ENCODE data around the gene RPS6KB1. TPM values are rescaled to one million over a fixed set of nuclear protein-coding genes. Genes with fewer than 3 reads are reported as not detected.
A peak's percentile ranks its signal among the peaks of the same experiment; 100 is the strongest.

RPS6KB1 gene
- total and polyA plus RNA-seq, 10 of the 15 experiments (the other 5 are each of a cell fraction or from before 2014, with no cell fraction given) = 6.6 to 33.2 (median 26.0) TPM

- Histone ChIP-seq H3K4me2 (ENCODE audit: control insufficient read depth, insufficient read depth) (no peak overlapping the region; the same call in 1 of the 2 replicates), H3K79me2 (ENCODE audit: control insufficient read depth, insufficient read depth, low read length) (no peaks in the 10 kb centered on the region), H3K9me3 (replicated peaks; ENCODE audit: control insufficient read depth, insufficient read depth, low read length) (no peaks in the 10 kb centered on the region), H3K4me1 (ENCODE audit: control insufficient read depth, insufficient read depth, low read length) (peaks cover 12% of the 10 kb centered on the region), H3K9ac (ENCODE audit: control insufficient read depth, insufficient read depth, low read length) (no peak overlapping the region), H3K27ac (ENCODE audit: control insufficient read depth, insufficient read depth) (no peak overlapping the region), H4K20me1 (ENCODE audit: control insufficient read depth, insufficient read depth) (no peaks in the 10 kb centered on the region), H3K4me3 (no peak overlapping the region), H3K27me3 (replicated peaks in 1 of 2; ENCODE audit: control insufficient read depth in 2 of 2, insufficient read depth in 2 of 2, low read length in 1 of 2) (no peaks in the 10 kb centered on the region), H2AFZ (ENCODE audit: control insufficient read depth, low read depth, low read length) (peak overlapping the region; percentile 13), H3K36me3 (ENCODE audit: control insufficient read depth in 2 of 2, insufficient read depth in 2 of 2, low read length in 1 of 2) (no peaks in the 10 kb centered on the region)
- no peak for DNase-seq (ENCODE audit: low read depth, low spot score)
- peak; percentile 75 for ATAC-seq
- ChIA-PET SMC1A (ENCODE audit: uncharacterized antibody, unreplicated experiment) (interaction anchor here (0.6 to 2.0 kb wide), 5 partner anchors 21 to 94 kb away, joined by 3 to 5 read pairs (median 4); no protein-coding TSS in a partner anchor), CTCF (interaction anchor here (0.6 to 2.0 kb wide), 7 partner anchors 10 to 230 kb away, joined by 3 to 7 read pairs (median 3); no protein-coding TSS in a partner anchor), POLR2A (interaction anchor here (0.6 to 0.9 kb wide), 3 partner anchors 56 to 851 kb away, joined by 3 to 6 read pairs (median 4); no protein-coding TSS in a partner anchor), RAD21 (ENCODE audit: unreplicated experiment) (interaction anchor here (1.0 to 1.3 kb wide), 5 partner anchors 11 to 65 kb away, joined by 3 to 5 read pairs (median 5); no protein-coding TSS in a partner anchor)
- peak; percentile 59 for FAIRE-seq
- in situ Hi-C loops (cut with MboI) (no loop called here), intact Hi-C loops (cut with micrococcal nuclease; ENCODE audit: unreplicated experiment) (no loop called here)
- BruUV-seq (replicated peaks) = no TSS peak
- 48% methylated on average over 14 of the region's 14 CpGs for WGBS (ENCODE audit: insufficient coverage, insufficient replicate concordance, low lambda C conversion rate, missing lambda C conversion rate)
- TF ChIP-seq, protein P1, sequence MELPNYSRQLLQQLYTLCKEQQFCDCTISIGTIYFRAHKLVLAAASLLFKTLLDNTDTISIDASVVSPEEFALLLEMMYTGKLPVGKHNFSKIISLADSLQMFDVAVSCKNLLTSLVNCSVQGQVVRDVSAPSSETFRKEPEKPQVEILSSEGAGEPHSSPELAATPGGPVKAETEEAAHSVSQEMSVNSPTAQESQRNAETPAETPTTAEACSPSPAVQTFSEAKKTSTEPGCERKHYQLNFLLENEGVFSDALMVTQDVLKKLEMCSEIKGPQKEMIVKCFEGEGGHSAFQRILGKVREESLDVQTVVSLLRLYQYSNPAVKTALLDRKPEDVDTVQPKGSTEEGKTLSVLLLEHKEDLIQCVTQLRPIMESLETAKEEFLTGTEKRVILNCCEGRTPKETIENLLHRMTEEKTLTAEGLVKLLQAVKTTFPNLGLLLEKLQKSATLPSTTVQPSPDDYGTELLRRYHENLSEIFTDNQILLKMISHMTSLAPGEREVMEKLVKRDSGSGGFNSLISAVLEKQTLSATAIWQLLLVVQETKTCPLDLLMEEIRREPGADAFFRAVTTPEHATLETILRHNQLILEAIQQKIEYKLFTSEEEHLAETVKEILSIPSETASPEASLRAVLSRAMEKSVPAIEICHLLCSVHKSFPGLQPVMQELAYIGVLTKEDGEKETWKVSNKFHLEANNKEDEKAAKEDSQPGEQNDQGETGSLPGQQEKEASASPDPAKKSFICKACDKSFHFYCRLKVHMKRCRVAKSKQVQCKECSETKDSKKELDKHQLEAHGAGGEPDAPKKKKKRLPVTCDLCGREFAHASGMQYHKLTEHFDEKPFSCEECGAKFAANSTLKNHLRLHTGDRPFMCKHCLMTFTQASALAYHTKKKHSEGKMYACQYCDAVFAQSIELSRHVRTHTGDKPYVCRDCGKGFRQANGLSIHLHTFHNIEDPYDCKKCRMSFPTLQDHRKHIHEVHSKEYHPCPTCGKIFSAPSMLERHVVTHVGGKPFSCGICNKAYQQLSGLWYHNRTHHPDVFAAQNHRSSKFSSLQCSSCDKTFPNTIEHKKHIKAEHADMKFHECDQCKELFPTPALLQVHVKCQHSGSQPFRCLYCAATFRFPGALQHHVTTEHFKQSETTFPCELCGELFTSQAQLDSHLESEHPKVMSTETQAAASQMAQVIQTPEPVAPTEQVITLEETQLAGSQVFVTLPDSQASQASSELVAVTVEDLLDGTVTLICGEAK (IDR thresholded peaks at IDR 0.05; ENCODE audit: borderline replicate concordance) = no peak
- TF ChIP-seq ZZZ3 (IDR thresholded peaks at IDR 0.05; ENCODE audit: control insufficient read depth, insufficient read length, low read depth) (no peak), ATF7 (IDR thresholded peaks at IDR 0.05; ENCODE audit: low read depth) (no peak), TCF3 (IDR thresholded peaks at IDR 0.05; ENCODE audit: borderline replicate concordance, insufficient read depth, low read depth, low read length) (no peak), TCF7 (IDR thresholded peaks at IDR 0.05; ENCODE audit: borderline replicate concordance) (no peak), CHD2 (IDR thresholded peaks at IDR 0.05; ENCODE audit: borderline replicate concordance, low read depth, low read length) (no peak), ETV6 (conservative IDR thresholded peaks at IDR 0.05 in 1 of 2, IDR thresholded peaks at IDR 0.05 in 1 of 2; ENCODE audit: borderline replicate concordance in 1 of 2, low read depth in 1 of 2) (peak in 1 of 2 experiments; percentile 98; a peak in 2 of 4 replicates), BMI1 (IDR thresholded peaks at IDR 0.05; ENCODE audit: borderline replicate concordance) (no peak), ZNF274 (IDR thresholded peaks at IDR 0.05; ENCODE audit: insufficient read depth, insufficient read length) (no peak), CEBPB (IDR thresholded peaks at IDR 0.05; ENCODE audit: borderline replicate concordance in 1 of 2, low read depth in 2 of 2, low read length in 2 of 2) (no peak), RAD21 (IDR thresholded peaks at IDR 0.05; ENCODE audit: insufficient read depth, low read depth, low read length) (peak; percentile 46)
- TF ChIP-seq, protein P2, sequence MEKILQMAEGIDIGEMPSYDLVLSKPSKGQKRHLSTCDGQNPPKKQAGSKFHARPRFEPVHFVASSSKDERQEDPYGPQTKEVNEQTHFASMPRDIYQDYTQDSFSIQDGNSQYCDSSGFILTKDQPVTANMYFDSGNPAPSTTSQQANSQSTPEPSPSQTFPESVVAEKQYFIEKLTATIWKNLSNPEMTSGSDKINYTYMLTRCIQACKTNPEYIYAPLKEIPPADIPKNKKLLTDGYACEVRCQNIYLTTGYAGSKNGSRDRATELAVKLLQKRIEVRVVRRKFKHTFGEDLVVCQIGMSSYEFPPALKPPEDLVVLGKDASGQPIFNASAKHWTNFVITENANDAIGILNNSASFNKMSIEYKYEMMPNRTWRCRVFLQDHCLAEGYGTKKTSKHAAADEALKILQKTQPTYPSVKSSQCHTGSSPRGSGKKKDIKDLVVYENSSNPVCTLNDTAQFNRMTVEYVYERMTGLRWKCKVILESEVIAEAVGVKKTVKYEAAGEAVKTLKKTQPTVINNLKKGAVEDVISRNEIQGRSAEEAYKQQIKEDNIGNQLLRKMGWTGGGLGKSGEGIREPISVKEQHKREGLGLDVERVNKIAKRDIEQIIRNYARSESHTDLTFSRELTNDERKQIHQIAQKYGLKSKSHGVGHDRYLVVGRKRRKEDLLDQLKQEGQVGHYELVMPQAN (conservative IDR thresholded peaks at IDR 0.05) = no peak
Observed at GRCh38 chr17:59853168-59853918, 39.6 kb upstream of the RPS6KB1 start.

All from GM12878 (cell line).